ENCODE data around the gene IMMP2L. TPM values are rescaled to one million over a fixed set of nuclear protein-coding genes. Genes with fewer than 3 reads are reported as not detected.

Gene IMMP2L
- total RNA-seq, 2 experiments from 2014 or later: 8.9 to 18.7 TPM

- no peak overlapping the region for H3K4me3 Mint-ChIP-seq
- no peaks in the 10 kb centered on the region for H3K36me3 Mint-ChIP-seq (ENCODE audit: low read depth)
- Histone ChIP-seq H3K9me3 (ENCODE audit: control insufficient read depth in 1 of 2, insufficient read depth in 1 of 2, low read length in 2 of 2) (no peaks in the 10 kb centered on the region), H3K27ac (ENCODE audit: low read depth in 1 of 2, low read length in 2 of 2) (no peak overlapping the region), H3K4me1 (ENCODE audit: insufficient read depth, low read length) (no peaks in the 10 kb centered on the region), H3K36me3 (ENCODE audit: insufficient read depth, low read length) (no peaks in the 10 kb centered on the region), H3K27me3 (ENCODE audit: control insufficient read depth in 1 of 2, insufficient read depth in 2 of 2, low read length in 2 of 2) (no peaks in the 10 kb centered on the region), H3K4me3 (ENCODE audit: low read length) (no peak overlapping the region)
- H3K27ac Mint-ChIP-seq: no peak overlapping the region
- POLR2A ChIA-PET: no interaction called here
- no peaks in the 10 kb centered on the region for H3K27me3 Mint-ChIP-seq
- intact Hi-C loops (cut with DNase I, micrococcal nuclease): no loop called here
- TF ChIP-seq CTCF (IDR thresholded peaks at IDR 0.05): no peak
- DNase-seq (no peak), ATAC-seq (ENCODE audit: poor library complexity) (no peak)
- no peaks in the 10 kb centered on the region for H3K4me1 Mint-ChIP-seq (ENCODE audit: low read depth)
- H3K9me3 Mint-ChIP-seq: no peaks in the 10 kb centered on the region
- CTCF ChIA-PET: interaction anchor here (1.3 kb wide), 1 partner anchor 12 kb away, joined by 3 read pairs; no protein-coding TSS in a partner anchor
Measured at GRCh38 chr7:110853263-110853662, 709.0 kb downstream of the IMMP2L start.

GRCh38 chr7:110852156-110852940, 709.9 kb downstream of the IMMP2L start:
- CTCF ChIA-PET: interaction anchor here (0.6 to 1.3 kb wide), 2 partner anchors 12 to 137 kb away, joined by 3 to 5 read pairs; no protein-coding TSS in a partner anchor
- intact Hi-C loops (cut with DNase I, micrococcal nuclease): no loop called here

GRCh38 chr7:110850224-110850623, 712.1 kb downstream of the IMMP2L start:
- Mint-ChIP-seq H3K9me3 (no peaks in the 10 kb centered on the region), H3K4me1 (ENCODE audit: low read depth) (no peaks in the 10 kb centered on the region), H3K4me3 (no peak overlapping the region), H3K27ac (no peak overlapping the region), H3K27me3 (no peaks in the 10 kb centered on the region), H3K36me3 (ENCODE audit: low read depth) (no peaks in the 10 kb centered on the region)
- no peak for ATAC-seq (ENCODE audit: poor library complexity)
- Histone ChIP-seq H3K36me3 (ENCODE audit: insufficient read depth, low read length) (no peaks in the 10 kb centered on the region), H3K9me3 (ENCODE audit: control insufficient read depth in 1 of 2, insufficient read depth in 1 of 2, low read length in 2 of 2) (no peaks in the 10 kb centered on the region), H3K4me1 (ENCODE audit: insufficient read depth, low read length) (no peaks in the 10 kb centered on the region), H3K27me3 (ENCODE audit: control insufficient read depth in 1 of 2, insufficient read depth in 2 of 2, low read length in 2 of 2) (no peaks in the 10 kb centered on the region), H3K27ac (ENCODE audit: low read depth in 1 of 2, low read length in 2 of 2) (no peak overlapping the region), H3K4me3 (ENCODE audit: low read length) (no peak overlapping the region)
- POLR2A ChIA-PET: interaction anchor here (0.7 kb wide), 1 partner anchor 43 kb away, joined by 3 read pairs; no protein-coding TSS in a partner anchor
- CTCF ChIA-PET: no interaction called here
- intact Hi-C loops (cut with DNase I, micrococcal nuclease): no loop called here
- DNase-seq: no peak
- TF ChIP-seq CTCF (IDR thresholded peaks at IDR 0.05): no peak

More at GRCh38 chr7:110852156-110852940, 709.9 kb downstream of the IMMP2L start:
- Histone ChIP-seq H3K4me1 (ENCODE audit: insufficient read depth, low read length) (no peaks in the 10 kb centered on the region), H3K27me3 (ENCODE audit: control insufficient read depth in 1 of 2, insufficient read depth in 2 of 2, low read length in 2 of 2) (no peaks in the 10 kb centered on the region), H3K27ac (ENCODE audit: low read depth in 1 of 2, low read length in 2 of 2) (no peak overlapping the region), H3K4me3 (ENCODE audit: low read length) (no peak overlapping the region), H3K9me3 (ENCODE audit: control insufficient read depth in 1 of 2, insufficient read depth in 1 of 2, low read length in 2 of 2) (no peaks in the 10 kb centered on the region), H3K36me3 (ENCODE audit: insufficient read depth, low read length) (no peaks in the 10 kb centered on the region)
- no peak overlapping the region for H3K4me3 Mint-ChIP-seq
- H3K4me1 Mint-ChIP-seq (ENCODE audit: low read depth): no peaks in the 10 kb centered on the region
- no peak for DNase-seq
- POLR2A ChIA-PET: no interaction called here
- H3K27ac Mint-ChIP-seq: no peak overlapping the region
- no peaks in the 10 kb centered on the region for H3K9me3 Mint-ChIP-seq
- H3K36me3 Mint-ChIP-seq (ENCODE audit: low read depth): no peaks in the 10 kb centered on the region
- no peaks in the 10 kb centered on the region for H3K27me3 Mint-ChIP-seq
- no peak for ATAC-seq (ENCODE audit: poor library complexity)
- no peak for TF ChIP-seq CTCF (IDR thresholded peaks at IDR 0.05)
